ENCODE results near the gene TXN.

Gene TXN

GRCh38 chr9:110256380-110257096 is at the start of gene TXN:
Gene TXN (minus strand): TSS chr9:110256507. CDS start chr9:110256435, 72 bp downstream.
- peak; percentile 63 to 68 for DNase-seq (ENCODE audit: low read depth in 2 of 2)

- no peak for DNase-seq (ENCODE audit: low read depth in 2 of 2)
These were observed 46.8 kb upstream of the TXN start for GRCh38 chr9:110303133-110303532.

- no peak for DNase-seq (ENCODE audit: low read depth in 2 of 2)
These were observed 41.8 kb upstream of the TXN start for GRCh38 chr9:110298043-110298605.

DNA sequence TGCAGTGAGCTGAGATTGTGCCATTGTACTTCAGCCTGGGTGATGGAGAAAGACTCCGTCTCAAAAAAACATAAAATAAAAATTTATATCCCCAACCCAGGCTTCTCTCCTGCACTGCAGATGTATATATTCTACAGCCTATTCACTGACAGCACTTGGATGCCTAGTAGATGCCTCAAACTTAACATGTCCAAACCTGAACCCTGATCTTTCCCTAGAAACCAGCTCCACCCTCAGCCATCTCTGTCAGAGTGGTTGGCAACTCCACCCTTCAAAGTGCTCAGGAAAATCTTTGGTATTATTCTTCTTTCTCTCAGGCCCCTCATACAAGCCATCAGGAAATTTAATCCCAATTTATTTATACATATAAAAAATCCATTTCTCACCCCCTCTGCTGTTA is 36.9 kb upstream of the TXN start:
- no peak for DNase-seq (ENCODE audit: low read depth in 2 of 2)

DNA sequence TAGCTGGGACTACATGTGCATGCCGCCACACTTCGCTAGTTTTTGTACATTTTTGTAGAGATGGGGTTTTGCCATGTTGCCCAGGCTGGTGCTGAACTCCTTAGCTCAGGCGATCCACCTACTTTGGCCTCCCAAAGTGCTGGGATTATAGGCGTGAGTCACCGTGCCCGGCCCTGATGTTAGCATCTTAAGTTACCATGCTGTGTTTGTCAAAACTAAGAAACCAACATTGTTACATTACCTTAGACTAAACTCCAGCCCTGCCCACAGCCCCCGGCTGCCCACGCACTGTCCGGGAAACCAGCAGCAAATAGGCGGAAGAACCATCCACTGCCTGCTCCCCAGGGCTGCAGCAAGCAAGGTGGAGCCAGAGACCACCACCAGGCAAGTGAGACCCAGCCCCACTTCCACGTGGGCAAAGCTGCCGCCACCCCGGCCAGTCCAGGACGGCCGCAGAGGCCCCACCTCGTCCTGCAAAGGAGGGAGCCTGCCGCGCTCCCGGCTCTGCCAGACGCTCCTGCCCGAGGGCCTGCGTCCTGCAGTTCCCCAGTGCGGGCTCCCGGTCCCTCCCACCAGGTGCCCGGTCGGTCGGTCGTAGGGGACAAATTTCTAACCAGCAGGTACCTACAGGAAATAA is 35.7 kb upstream of the TXN start:
- DNase-seq (ENCODE audit: low read depth in 2 of 2) = no peak

GRCh38 chr9:110290001-110290400 is 33.7 kb upstream of the TXN start:
- no peak for DNase-seq (ENCODE audit: low read depth in 2 of 2)

DNA sequence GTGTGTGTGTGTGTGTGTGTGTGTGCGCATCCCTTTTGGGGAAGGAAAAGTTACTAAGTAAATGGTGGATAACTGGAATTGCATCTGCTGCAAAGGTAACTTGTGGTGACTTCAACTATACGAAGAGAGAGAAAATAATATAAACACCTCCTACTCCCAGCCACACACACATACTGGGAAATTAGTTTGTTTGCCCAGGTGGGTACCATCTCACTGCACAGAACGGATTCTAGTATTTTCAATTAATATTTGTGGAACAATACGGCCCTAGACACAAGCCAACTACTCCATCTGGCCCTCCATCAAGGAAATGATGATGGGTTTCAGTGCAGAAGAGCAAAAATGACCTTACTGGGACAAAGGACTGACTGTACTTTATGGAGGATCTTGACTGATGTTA is 32.2 kb upstream of the TXN start:
- no peak for DNase-seq (ENCODE audit: low read depth in 2 of 2)

- DNase-seq (ENCODE audit: low read depth in 2 of 2) = no peak
These were observed 31.0 kb upstream of the TXN start for GRCh38 chr9:110287289-110287680.

DNA sequence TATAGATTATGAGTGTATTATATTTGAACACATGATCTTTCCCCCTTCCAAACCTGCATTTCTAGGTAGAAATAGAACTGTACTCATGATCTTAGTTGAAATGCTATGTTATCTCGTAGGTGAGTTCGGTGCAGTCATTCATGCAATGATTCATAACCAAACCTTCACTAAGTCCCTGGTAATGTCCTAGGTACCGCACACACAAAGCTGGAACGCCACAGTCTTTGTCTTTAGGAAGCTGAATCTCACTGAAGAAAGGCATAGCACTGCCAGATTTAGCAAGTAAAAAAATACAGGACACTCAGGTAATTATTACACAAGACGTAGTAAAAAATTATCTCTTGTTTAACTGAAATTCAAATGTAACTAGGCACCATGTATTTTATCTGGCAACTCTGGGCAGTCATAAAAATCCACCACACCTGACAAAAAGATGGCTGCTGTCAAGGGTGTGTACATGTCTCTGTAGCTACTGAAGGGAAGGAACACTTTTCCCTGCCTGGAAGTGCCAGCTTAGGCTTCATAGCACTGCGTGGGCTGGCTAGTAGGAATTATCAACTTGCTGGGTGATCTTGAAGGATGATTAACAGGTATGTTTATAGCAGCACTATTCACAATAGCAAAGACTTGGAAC is 28.0 kb upstream of the TXN start:
- DNase-seq (ENCODE audit: low read depth in 2 of 2) = no peak

- DNase-seq (ENCODE audit: low read depth in 2 of 2) = no peak
These were observed 27.4 kb upstream of the TXN start for GRCh38 chr9:110283751-110284150.

- no peak for DNase-seq (ENCODE audit: low read depth in 2 of 2)
These were observed 26.4 kb upstream of the TXN start for GRCh38 chr9:110282739-110283081.

DNA sequence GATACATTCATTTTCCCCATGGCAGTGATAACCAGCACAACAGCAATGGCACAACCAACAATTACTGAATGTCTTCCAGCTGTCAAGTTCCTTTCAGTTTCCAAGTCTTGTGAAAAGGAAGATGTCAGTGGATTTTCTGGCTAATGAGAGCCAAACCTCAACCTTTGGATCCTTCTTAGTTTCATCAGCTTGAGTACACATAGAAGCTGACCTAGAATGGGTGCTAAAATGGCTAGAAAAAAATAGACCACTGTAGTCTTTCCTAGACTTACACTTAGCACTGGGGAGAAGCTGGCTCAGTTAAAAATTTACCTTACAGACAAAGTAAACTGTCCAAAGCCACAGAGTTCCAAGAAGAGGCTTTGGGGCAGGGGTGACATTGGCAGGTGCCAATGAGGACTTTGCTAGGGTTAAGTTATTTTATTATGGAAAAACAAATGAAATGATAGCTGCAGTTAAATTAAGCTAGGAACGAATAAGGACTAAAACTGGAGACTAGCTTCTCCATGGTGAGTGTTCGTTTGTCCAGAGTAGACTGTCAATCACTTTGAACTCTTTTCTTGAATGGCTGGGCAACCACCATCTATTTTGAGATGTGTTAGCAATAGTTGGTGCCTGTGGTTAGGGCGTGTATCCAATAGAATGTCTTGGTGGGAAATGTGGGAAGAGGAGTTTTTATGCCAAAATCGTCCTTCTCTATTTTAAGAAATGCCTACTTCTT is 25.9 kb upstream of the TXN start:
- DNase-seq (ENCODE audit: low read depth in 2 of 2) = no peak

GRCh38 chr9:110278080-110278707 is 21.9 kb upstream of the TXN start:
- no peak for DNase-seq (ENCODE audit: low read depth in 2 of 2)

DNA sequence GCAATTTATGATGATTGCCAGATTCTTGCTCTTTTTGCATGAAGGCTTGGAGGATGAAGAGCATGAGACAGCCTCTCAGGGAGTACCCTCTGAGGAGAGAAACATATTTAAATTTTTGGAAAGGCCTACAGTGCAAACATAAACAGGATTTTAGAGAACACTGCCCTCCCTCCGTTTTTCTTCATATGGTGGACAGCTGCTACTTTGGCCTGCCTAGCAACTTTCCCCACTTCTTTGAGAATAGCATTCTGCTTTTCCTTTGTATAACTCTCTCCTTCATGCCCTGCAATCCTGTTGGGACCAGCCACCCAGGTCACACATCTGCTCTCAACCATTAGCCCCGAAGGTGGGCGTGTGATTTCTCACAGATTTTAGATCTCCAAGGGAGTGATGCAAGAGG is 20.5 kb upstream of the TXN start:
- no peak for DNase-seq (ENCODE audit: low read depth in 2 of 2)

DNA sequence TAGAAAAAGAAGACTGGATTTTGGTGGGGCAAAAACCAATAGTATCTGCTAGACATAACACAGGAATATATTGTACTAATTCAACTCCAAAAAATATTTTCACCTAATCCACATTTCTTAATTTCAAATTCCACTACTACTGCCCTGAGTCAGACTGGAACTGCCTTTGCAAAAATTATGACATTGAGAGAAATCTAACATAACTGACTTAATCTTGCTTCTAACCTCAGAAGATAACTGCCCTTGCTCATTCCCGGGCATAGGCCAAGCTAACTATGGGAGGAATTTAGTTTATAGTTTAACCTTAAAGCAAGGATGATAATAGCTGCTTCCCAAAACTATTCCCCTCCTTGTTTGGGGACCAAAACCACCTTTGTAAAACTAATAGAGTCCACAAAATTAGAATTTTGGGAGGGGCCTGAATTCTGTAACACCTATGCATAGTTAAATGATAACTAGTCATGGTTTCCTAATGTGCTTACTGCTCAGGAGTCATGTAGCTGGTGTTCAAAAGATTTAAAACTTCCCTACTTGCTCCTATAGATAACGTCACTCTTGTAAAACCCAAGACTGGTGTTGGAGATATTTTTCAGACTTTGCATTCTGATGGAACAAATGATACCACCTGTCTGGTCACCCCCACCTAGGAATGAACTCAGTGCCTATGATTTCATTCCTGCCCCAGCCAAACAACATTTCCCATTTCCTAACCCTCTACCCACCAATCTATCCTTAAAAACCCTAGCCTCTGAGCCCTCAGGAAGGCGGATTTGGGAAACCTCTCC is 14.1 kb upstream of the TXN start:
- DNase-seq (ENCODE audit: low read depth in 2 of 2) = no peak

GRCh38 chr9:110266795-110267194 is 10.5 kb upstream of the TXN start:
- no peak for DNase-seq (ENCODE audit: low read depth in 2 of 2)

- DNase-seq (ENCODE audit: low read depth in 2 of 2) = no peak
These were observed 5.3 kb upstream of the TXN start for GRCh38 chr9:110261632-110262031.

GRCh38 chr9:110260911-110261310 is 4.6 kb upstream of the TXN start:
- no peak for DNase-seq (ENCODE audit: low read depth in 2 of 2)

DNA sequence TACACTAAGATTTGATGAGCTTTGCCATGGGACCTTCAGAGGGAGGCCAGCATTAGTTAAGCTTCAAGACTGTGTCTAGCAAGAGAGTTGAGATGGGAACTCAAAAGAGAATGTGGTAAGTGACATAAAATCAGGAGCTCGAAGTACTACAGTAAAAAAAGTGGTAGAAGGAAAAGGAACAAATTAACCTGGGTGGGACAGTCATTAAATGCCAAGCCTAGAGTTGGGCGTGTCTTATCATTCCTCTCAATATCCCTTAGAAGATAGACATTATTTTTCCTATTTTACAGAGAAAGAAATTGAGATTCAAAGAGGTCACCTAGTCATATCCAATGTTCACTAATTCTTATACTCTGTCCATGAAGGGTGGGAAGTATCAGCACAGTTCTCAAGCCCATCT is 3.3 kb upstream of the TXN start:
- DNase-seq (ENCODE audit: low read depth in 2 of 2) = no peak

- DNase-seq (ENCODE audit: low read depth in 2 of 2) = no peak
These were observed 2.4 kb upstream of the TXN start for GRCh38 chr9:110258690-110259091.

DNA sequence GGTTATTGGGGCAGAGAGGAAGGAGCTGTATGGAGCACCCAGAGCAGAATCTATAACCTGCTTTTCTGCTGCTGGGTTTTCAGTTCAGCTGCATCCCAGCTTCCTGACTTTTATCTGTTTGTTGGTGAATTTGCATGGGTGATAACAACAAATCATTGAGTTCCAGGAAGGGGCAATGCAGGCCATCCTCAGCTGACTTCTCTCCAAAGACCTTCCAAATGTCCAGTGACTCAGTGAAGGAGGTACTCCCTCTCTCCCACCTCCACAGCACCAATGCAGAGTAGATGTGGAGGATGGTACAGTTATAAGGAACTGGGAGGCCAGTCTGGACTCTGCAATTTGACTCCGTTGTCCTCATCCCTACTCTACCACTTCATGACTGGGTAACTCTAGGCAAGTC is 1.6 kb upstream of the TXN start:
- no peak for DNase-seq (ENCODE audit: low read depth in 2 of 2)

All from activated CD8-positive, alpha-beta memory T cell treated with anti-CD3 and anti-CD28 coated beads for 4 hours (primary cell).